GM19025 (cell line): ENCODE data around the gene RABAC1.

Experiments used
- ATAC-seq: cut with Tn5 transposase; IDR thresholded peaks from one replicate; pipeline ENCODE4 v1.9.1; 2021; ENCODE audit warnings: mild to moderate bottlenecking, low read depth, moderate library complexity; ENCODE audit not compliant: unreplicated experiment

The RABAC1 gene

GRCh38 chr19:41930926-41931592 lies 28.1 kb downstream of the RABAC1 start:
- ATAC-seq = no peak

- no peak for ATAC-seq
These were observed 28.8 kb downstream of the RABAC1 start for GRCh38 chr19:41930322-41930722.

- no peak for ATAC-seq
These were observed 29.5 kb downstream of the RABAC1 start for GRCh38 chr19:41929536-41930071.

GRCh38 chr19:41928754-41929535 lies 30.2 kb downstream of the RABAC1 start:
- ATAC-seq = no peak

GRCh38 chr19:41928221-41928683 lies 30.9 kb downstream of the RABAC1 start, which contains the start of gene ERFL:
Gene ERFL (minus strand): TSS chr19:41928449. CDS start chr19:41912919, 15,530 bp downstream.
- ATAC-seq = no peak

- ATAC-seq = no peak
These were observed 31.5 kb downstream of the RABAC1 start for GRCh38 chr19:41927497-41928192.

GRCh38 chr19:41926763-41927496 lies 32.2 kb downstream of the RABAC1 start:
- ATAC-seq = no peak

GRCh38 chr19:41926028-41926762 lies 32.9 kb downstream of the RABAC1 start:
- no peak for ATAC-seq

- no peak for ATAC-seq
These were observed 33.7 kb downstream of the RABAC1 start for GRCh38 chr19:41925208-41926003.

GRCh38 chr19:41924151-41925145 lies 34.7 kb downstream of the RABAC1 start:
- ATAC-seq = no peak

- ATAC-seq = no peak
These were observed 35.9 kb downstream of the RABAC1 start for GRCh38 chr19:41923045-41923788.

- no peak for ATAC-seq
These were observed 36.5 kb downstream of the RABAC1 start for GRCh38 chr19:41922585-41922984.

- ATAC-seq = no peak
These were observed 37.2 kb downstream of the RABAC1 start for GRCh38 chr19:41921577-41922576.

GRCh38 chr19:41920882-41921576 lies 38.1 kb downstream of the RABAC1 start:
- ATAC-seq = no peak
